ENCODE measurements around the gene PRKCE.

The PRKCE gene

GRCh38 chr2:45755585-45756335, 104.3 kb downstream of the PRKCE start:
- DNase-seq (ENCODE audit: low read depth): no peak
- TF ChIP-seq, protein P1, sequence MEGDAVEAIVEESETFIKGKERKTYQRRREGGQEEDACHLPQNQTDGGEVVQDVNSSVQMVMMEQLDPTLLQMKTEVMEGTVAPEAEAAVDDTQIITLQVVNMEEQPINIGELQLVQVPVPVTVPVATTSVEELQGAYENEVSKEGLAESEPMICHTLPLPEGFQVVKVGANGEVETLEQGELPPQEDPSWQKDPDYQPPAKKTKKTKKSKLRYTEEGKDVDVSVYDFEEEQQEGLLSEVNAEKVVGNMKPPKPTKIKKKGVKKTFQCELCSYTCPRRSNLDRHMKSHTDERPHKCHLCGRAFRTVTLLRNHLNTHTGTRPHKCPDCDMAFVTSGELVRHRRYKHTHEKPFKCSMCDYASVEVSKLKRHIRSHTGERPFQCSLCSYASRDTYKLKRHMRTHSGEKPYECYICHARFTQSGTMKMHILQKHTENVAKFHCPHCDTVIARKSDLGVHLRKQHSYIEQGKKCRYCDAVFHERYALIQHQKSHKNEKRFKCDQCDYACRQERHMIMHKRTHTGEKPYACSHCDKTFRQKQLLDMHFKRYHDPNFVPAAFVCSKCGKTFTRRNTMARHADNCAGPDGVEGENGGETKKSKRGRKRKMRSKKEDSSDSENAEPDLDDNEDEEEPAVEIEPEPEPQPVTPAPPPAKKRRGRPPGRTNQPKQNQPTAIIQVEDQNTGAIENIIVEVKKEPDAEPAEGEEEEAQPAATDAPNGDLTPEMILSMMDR (conservative IDR thresholded peaks at IDR 0.05; ENCODE audit: low read depth, low read length): no peak
- no peak overlapping the region for H3K4me3 ChIP-seq (ENCODE audit: low read length)

DNA sequence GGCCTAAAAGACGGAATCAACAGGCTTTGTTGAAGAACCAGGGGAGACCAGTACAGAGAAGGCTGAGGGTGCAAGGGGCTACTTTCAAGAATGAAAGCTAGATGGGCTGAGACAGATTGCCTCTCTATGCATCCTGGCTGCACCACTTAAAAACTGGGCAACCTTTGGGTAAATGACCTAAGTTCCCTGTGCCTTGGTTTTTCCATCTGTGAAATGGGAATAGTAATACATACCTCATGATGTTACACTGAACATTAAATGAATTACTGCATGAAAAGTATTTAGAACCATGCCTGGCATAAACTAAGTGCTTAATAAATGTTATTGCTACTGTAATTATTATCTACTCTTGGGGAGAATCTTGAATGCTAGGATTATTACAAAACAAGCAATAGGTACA, 106.5 kb downstream of the PRKCE start:
- DNase-seq (ENCODE audit: low read depth): no peak
- no peak overlapping the region for H3K4me3 ChIP-seq (ENCODE audit: low read length)
- TF ChIP-seq, protein P1 (conservative IDR thresholded peaks at IDR 0.05; ENCODE audit: low read depth, low read length): no peak

DNA sequence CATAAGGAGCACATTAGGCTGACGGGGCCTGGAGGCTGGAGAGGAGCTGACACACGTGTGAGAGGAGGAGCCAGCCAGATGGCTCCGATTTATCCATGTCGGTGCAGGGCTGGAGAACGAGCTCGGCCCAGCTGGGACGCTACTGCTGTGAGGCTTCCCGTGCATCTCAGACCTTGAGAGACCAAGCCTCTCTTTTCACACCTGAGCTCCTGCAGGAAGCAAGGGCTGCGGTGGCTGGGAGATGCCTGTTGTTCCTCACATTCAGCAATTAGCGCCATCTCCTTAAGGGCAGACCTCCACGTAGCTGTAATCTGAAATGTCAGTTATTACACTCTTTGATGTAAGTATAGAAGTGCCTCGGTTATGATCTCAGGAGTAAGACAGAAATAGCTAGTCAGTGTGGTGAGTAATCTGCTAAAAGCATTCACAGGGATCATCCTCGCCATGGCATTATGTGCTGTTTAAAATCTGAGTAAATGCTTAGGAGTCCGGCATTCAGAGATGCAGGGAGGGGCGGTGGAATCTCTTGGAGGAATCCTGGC, 107.9 kb downstream of the PRKCE start:
- no peak for DNase-seq (ENCODE audit: low read depth)
- TF ChIP-seq, protein P1 (conservative IDR thresholded peaks at IDR 0.05; ENCODE audit: low read depth, low read length): no peak
- no peak overlapping the region for H3K4me3 ChIP-seq (ENCODE audit: low read length)

- no peak for DNase-seq (ENCODE audit: low read depth)
- H3K4me3 ChIP-seq (ENCODE audit: low read length): no peak overlapping the region
- TF ChIP-seq, protein P1 (conservative IDR thresholded peaks at IDR 0.05; ENCODE audit: low read depth, low read length): no peak
These were observed 110.2 kb downstream of the PRKCE start for GRCh38 chr2:45761635-45762034.

GRCh38 chr2:45763255-45763654, 111.8 kb downstream of the PRKCE start:
- DNase-seq (ENCODE audit: low read depth): no peak
- TF ChIP-seq, protein P1 (conservative IDR thresholded peaks at IDR 0.05; ENCODE audit: low read depth, low read length): no peak
- no peak overlapping the region for H3K4me3 ChIP-seq (ENCODE audit: low read length)

GRCh38 chr2:45763797-45764196, 112.3 kb downstream of the PRKCE start:
- DNase-seq (ENCODE audit: low read depth): no peak
- TF ChIP-seq, protein P1 (conservative IDR thresholded peaks at IDR 0.05; ENCODE audit: low read depth, low read length): no peak
- H3K4me3 ChIP-seq (ENCODE audit: low read length): no peak overlapping the region
